Ishikawa (cell line): ENCODE results near the gene C11orf52.

Experiments used
- CREB1 ChIP-seq: IDR thresholded peaks from 2 replicates; pipeline ENCODE4 v1.6.1; 2012; ENCODE audit warnings: low read depth
- FOXM1 ChIP-seq: IDR thresholded peaks from 2 replicates; pipeline ENCODE4 v1.6.1; 2012; ENCODE audit warnings: low read depth, borderline replicate concordance
- RAD21 ChIP-seq: IDR thresholded peaks from 2 replicates; pipeline ENCODE4 v1.6.1; 2012; ENCODE audit warnings: low read depth
- TEAD4 ChIP-seq: IDR thresholded peaks from 2 replicates; pipeline ENCODE4 v1.6.1; 2012
- ZBTB7A ChIP-seq: IDR thresholded peaks from 2 replicates; pipeline ENCODE4 v1.6.1; 2012; ENCODE audit warnings: low read depth
- TF ChIP-seq, protein P1 (sequence below): IDR thresholded peaks from 2 replicates; pipeline ENCODE4 v1.6.1; 2012

- TF ChIP-seq, protein P1, sequence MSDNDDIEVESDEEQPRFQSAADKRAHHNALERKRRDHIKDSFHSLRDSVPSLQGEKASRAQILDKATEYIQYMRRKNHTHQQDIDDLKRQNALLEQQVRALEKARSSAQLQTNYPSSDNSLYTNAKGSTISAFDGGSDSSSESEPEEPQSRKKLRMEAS, result no peak
- no peak for TF ChIP-seq RAD21
- no peak for TF ChIP-seq TEAD4
- TF ChIP-seq FOXM1, result no peak
- TF ChIP-seq CREB1, result no peak
- no peak for TF ChIP-seq ZBTB7A
These were observed 25.9 kb downstream of the C11orf52 start for GRCh38 chr11:111944651-111945051.
